GM18909 (cell line): ENCODE results near the gene LTBP1.
"Not testable (repeated sequence)": the region's sequence is repeated elsewhere in the genome, so short reads cannot be mapped to it uniquely, and the experiment has no call there.

ENCODE experiments used
- ATAC-seq: cut with Tn5 transposase; IDR thresholded peaks from one replicate; pipeline ENCODE4 v1.9.1; 2021; ENCODE audit warnings: mild to moderate bottlenecking; ENCODE audit not compliant: unreplicated experiment, poor library complexity

Gene LTBP1

DNA sequence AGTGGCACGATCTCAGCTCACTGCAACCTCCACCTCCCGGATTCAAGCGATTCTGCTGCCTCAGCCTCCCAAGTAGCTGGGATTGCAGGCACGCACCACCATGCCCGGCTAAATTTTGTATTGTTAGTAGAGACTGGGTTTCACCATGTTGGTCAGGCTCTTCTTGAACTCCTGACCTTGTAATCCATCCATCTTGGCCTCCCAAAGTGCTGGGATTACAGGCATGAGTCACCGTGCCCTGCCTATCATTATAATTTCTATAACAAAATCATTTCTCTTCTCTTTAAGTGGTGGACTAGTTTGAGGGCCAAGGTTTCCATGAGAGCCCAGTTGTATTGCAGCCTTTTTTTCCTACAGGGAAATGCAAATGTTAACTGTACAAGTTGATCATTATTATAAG is 442.9 kb downstream of the LTBP1 start:
- ATAC-seq: not testable (repeated sequence)

DNA sequence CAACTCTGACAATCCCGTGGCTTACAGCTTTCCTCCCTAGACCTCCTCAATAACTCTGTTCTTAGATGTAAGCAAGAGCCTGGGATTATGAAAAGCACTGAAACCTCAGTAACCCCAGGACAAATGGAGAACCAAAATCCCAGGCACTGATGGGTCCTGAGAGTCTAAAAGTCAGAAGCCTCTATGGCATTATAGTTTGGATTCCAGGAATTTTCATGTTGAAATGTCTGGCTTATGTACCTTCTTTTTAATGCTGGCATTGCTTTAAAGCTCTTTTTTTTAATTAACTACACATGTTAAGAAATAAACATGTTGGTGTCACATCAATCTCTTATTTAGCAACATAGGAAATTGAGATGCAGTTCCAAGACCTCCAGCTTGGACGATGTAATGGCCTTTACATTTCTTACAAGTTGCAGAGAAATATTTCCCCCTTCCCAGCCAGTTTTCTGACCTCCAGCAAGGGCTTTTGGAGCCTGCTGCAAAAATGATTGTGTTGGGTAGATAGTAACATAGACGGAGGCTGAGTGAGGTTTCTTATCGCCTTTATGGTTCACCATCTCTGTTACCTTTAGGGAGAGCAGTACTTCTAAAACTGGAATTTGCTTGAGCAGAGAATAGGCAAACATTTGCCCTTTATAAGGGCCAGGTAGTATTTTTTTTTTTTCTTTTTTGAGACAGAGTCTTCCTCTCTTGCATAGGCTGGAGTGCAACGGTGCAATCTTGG is 444.9 kb downstream of the LTBP1 start:
- ATAC-seq: no peak

- ATAC-seq: no peak
These were observed 445.6 kb downstream of the LTBP1 start for GRCh38 chr2:33392366-33392765.

- no peak for ATAC-seq
These were observed 448.3 kb downstream of the LTBP1 start for GRCh38 chr2:33395034-33395433.

DNA sequence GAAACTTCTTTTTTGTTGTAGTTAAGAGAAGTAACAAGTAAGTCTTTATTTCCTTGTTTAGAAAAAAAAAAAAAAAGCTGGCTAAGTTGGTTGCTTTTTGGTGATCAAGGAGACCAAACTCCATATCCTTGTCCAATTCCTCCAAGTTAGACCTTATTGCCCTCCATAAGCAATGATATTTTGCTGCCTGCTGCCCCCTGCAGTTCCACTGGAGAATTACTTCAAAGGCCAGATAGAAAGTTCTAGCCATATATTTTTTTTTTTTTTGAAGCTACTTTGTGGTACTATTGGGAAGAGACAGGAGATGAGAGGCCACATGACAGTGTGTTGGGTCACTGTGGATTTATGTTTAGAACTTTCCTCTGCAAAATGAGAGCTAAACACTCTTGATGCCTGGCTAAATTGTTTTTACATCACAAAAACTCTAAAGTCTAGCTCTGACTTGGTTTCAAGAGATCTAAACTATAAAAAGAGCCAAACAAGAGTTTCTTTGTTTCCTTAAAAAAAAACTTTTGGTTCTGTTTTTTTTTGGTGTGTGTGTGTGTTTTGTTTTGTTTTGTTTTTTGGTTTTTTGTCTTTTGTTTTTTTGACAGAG is 449.0 kb downstream of the LTBP1 start:
- no peak for ATAC-seq

DNA sequence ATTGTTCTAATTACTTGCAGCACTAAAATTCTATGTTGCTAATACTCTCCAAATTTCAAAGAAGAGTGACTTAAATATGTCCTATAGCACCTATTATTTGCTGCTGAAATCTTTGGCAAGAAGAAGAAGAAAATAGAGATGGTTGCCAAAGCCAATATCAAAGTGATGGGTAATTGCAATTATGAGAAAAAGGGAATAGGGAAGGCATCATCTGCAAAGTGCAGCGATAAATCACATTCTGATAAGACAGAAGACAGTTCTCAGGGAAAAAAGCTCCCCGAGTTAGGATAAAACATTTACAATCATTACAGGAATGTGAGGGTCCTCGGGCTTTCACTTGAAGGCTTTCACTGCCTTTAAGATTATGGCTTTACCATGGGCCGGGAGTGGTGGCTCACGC is 457.6 kb downstream of the LTBP1 start:
- ATAC-seq: no peak

- ATAC-seq: no peak
These were observed 459.9 kb downstream of the LTBP1 start for GRCh38 chr2:33406622-33407021.

DNA sequence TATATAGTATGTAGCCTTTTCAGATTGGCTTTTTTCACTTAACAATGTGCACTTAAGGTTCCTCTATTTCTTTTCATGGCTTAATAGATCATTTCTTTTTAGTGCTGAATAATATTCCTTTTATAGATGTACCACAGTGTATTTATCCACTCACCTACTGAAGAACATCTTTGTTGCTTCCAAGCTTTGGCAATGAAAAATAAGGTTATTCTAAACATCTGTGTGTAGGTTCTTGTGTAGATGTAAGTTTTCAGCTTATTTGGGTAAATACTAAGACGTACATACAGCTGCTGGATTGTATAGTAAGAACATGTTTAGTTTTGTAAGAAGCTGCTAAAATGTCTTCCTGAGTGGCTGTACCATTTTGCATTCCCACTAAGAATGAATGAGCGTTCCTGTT is 461.4 kb downstream of the LTBP1 start:
- ATAC-seq: no peak

DNA sequence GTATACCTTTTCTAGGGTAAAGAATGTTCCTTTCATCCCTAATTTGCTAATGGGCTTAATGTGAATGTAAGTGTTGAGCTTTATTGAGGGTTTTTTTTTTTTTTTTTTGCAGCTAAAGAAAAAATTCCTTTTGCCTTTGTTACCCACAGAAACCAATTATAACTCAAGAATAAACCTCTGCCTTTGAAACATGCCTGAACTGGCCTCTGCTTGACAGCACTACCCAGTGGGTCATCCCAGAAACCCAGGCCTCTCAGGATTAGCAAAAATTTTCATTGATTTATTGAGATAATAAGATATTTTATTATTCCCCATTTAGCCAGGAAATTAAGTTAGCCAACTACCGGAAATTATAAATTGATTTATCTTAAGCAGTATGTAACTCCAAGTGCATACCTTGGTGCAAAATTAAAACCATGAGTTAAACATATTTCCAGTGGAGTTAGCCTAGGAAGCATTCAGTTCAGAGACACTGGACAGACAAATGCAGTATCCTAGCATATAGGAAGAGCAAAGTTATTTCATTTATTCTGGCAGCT is 462.7 kb downstream of the LTBP1 start:
- no peak for ATAC-seq

GRCh38 chr2:33411765-33412164 is 465.0 kb downstream of the LTBP1 start:
- no peak for ATAC-seq

DNA sequence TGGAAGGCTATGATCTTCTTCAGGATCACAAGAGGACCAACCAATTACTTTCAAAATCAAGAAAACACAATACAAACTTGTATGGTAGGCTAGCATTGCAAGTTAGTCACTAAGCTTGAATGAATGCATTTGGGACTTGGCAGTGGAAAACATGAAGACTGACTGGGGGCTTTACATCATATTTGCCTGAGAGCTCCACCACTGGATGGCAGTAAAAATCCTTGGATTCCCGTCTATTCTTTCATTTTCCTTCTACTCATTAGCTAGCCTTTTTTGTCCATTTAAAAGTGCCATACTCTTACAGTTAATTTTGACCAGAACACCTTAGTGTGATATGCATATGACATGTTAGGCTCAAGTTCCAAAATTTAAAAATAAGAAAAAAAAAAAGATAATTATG is 466.2 kb downstream of the LTBP1 start:
- no peak for ATAC-seq

- no peak for ATAC-seq
These were observed 472.9 kb downstream of the LTBP1 start for GRCh38 chr2:33419581-33420200.

DNA sequence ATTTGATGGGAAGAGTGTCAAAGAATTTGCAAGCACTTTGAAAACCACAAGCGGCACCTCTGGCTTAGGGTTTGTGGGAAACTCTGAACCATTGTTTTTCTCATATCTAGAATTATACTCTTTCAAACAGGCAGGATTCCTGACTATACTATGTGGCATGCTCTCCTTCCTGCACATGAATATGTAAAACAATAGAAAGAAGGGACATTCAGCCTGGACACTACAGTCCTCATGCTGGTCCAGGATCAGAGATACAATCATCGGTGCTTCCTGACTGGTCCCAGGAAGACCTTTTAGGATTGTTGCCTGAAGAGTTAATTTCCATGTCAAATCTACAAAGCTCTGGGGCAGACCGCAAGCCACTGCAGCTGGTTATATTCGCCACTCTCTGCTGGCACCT is 474.0 kb downstream of the LTBP1 start:
- ATAC-seq: no peak

GRCh38 chr2:33421820-33422219 is 475.1 kb downstream of the LTBP1 start:
- ATAC-seq: no peak

- ATAC-seq: no peak
These were observed 478.4 kb downstream of the LTBP1 start for GRCh38 chr2:33425161-33425560.

DNA sequence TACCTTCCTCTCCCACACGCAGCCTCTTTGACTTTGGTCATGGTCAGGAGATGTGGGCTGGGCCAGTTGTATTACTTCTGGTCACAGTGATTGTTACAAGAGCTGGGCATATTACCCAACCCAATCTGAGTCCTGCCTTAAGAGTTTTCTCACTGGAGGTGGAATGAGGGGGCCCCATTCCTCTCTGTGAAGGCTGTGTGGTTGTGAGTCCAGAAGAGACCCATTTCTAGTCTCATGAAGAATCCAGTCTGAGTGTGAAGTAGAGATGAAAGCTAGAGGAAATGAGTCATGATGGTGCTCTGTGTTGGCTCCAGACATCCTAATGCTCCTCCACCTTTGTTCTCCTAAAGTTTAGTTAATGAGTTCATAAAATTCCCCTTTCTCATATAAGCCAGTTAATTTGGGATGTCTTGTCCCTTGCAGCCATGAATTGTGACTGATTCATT is 478.9 kb downstream of the LTBP1 start:
- no peak for ATAC-seq

DNA sequence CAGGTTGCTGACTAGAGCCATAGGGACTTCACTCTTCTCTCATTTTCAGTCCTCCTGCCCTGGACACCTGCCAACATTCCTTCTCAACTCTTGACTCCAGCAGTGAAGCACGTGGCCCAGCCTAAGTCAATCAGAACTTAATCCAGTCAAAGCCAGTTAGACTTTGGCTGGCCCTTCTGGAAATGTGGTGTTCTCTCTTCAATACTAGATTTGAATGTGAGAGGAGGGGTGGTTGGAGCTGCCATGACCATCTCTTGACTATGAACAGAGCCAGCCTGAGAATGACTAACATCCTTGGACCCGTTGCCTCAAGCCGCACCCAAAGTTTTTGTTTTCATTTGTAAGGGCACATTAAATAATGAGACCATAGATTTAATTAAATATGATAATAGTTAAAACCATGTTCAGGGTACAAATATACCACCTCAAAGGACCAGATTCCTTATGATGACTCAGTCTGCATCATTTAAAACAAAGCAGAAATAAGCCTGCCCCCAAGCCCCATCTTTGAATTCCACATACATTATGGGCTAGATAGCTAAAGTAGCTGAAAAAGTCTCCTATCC is 480.0 kb downstream of the LTBP1 start:
- ATAC-seq: no peak

- ATAC-seq: no peak
These were observed 483.3 kb downstream of the LTBP1 start for GRCh38 chr2:33430077-33430476.

GRCh38 chr2:33430856-33431255 is 484.1 kb downstream of the LTBP1 start:
- ATAC-seq: no peak

- no peak for ATAC-seq
These were observed 486.1 kb downstream of the LTBP1 start for GRCh38 chr2:33432871-33433270.
